H1 (cell line): ENCODE data around the gene DNAJC17. TPM values are rescaled to one million over a fixed set of nuclear protein-coding genes. Genes with fewer than 3 reads are reported as not detected.

Source experiments
- CTCF ChIA-PET: fragments of 300-600 bp; sonication (Branson Sonifier 250); formaldehyde crosslinking; loops from one replicate; lab custom pipeline; 2021; ENCODE audit not compliant: partially characterized antibody; lab: Charles Lee
- POLR2A ChIA-PET: fragments of 300-600 bp; sonication (Branson Sonifier 250); formaldehyde crosslinking; loops from one replicate; lab custom pipeline; 2021; ENCODE audit warnings: inconsistent platforms; ENCODE audit not compliant: partially characterized antibody; lab: Charles Lee
- DNase-seq, 2 experiments: peaks; one replicate each; pipeline versions ENCODE4 v3.0.0 to v3.0.0-alpha.2; 2010 to 2022; ENCODE audit warnings: low spot score in 2 of 2, low read depth in 1 of 2, mixed read lengths in 1 of 2
- FAIRE-seq: peaks from 2 replicates; lab custom pipeline; 2011; peaks lifted over from hg19 to GRCh38; lab: Jason Lieb, UNC
- H2AFZ ChIP-seq: 2 replicates; pipeline ENCODE4 v1.8.1; 2012; ENCODE audit warnings: low read length, inconsistent platforms
- H2AK5ac ChIP-seq: 2 replicates; pipeline ENCODE4 v1.6.1; 2013; ENCODE audit warnings: low read depth, low read length
- H2BK120ac ChIP-seq: replicated peaks from 2 replicates; pipeline ENCODE3; 2013; ENCODE audit warnings: low read depth, low read length, inconsistent platforms
- H2BK12ac ChIP-seq: 2 replicates; pipeline ENCODE4 v1.6.1; 2013; ENCODE audit warnings: low read depth, low read length
- H2BK15ac ChIP-seq: 2 replicates; pipeline ENCODE4 v1.6.1; 2013; ENCODE audit warnings: low read length
- H2BK20ac ChIP-seq: 2 replicates; pipeline ENCODE4 v1.6.1; 2013; ENCODE audit warnings: low read length
- H2BK5ac ChIP-seq: 2 replicates; pipeline ENCODE4 v1.6.1; 2013; ENCODE audit warnings: low read depth, low read length
- H3K14ac ChIP-seq: 2 replicates; pipeline ENCODE4 v1.6.1; 2013; ENCODE audit warnings: inconsistent platforms; ENCODE audit not compliant: insufficient read length
- H3K18ac ChIP-seq: 2 replicates; pipeline ENCODE4 v1.6.1; 2013; ENCODE audit warnings: low read length; ENCODE audit errors: extremely low read depth
- H3K23ac ChIP-seq: 2 replicates; pipeline ENCODE4 v1.6.1; 2013; ENCODE audit warnings: inconsistent platforms; ENCODE audit not compliant: insufficient read length
- H3K23me2 ChIP-seq: 2 replicates; pipeline ENCODE4 v1.6.1; 2013; ENCODE audit warnings: low read depth, low read length
- H3K27ac ChIP-seq: 2 replicates; pipeline ENCODE4 v1.6.1; 2011; ENCODE audit warnings: low read depth, low read length, inconsistent platforms
- H3K27me3 ChIP-seq, 4 experiments: replicated peaks in 1 of 4; 1 replicate in 1 of 4; 2 replicates in 3 of 4; pipeline versions ENCODE4 v1.6.1 to v1.8.1; 2011 to 2013; ENCODE audit warnings: low read length in 3 of 4, mild to moderate bottlenecking in 3 of 4, inconsistent platforms in 2 of 4, mixed read lengths in 2 of 4, moderate library complexity in 1 of 4; ENCODE audit not compliant: control insufficient read depth in 3 of 4, insufficient read depth in 3 of 4; ENCODE audit errors: extremely low read depth in 1 of 4
- H3K36me3 ChIP-seq, 4 experiments: 2 replicates each; pipeline versions ENCODE4 v1.6.1 to v1.8.1; 2011 to 2013; ENCODE audit warnings: mild to moderate bottlenecking in 4 of 4, low read length in 3 of 4, moderate library complexity in 2 of 4, control low read depth in 1 of 4, inconsistent platforms in 1 of 4; ENCODE audit not compliant: insufficient read depth in 4 of 4, control insufficient read depth in 2 of 4
- H3K4ac ChIP-seq: replicated peaks from 2 replicates; pipeline ENCODE3; 2013; ENCODE audit warnings: low read length, low read depth, mixed read lengths, inconsistent platforms; ENCODE audit not compliant: insufficient read length
- H3K4me1 ChIP-seq, 4 experiments: replicated peaks in 1 of 4; 1 replicate in 1 of 4; 2 replicates in 3 of 4; pipeline versions ENCODE4 v1.6.1 to v1.8.1; 2011 to 2013; ENCODE audit warnings: low read length in 3 of 4, inconsistent platforms in 2 of 4, mixed read lengths in 1 of 4; ENCODE audit not compliant: insufficient read depth in 4 of 4, control insufficient read depth in 3 of 4
- H3K4me2 ChIP-seq, 2 experiments: 2 replicates each; pipeline versions ENCODE4 v1.6.1 to v1.8.1; 2011 to 2013; ENCODE audit warnings: low read depth in 2 of 2, low read length in 2 of 2, control low read depth in 1 of 2, inconsistent platforms in 1 of 2, mild to moderate bottlenecking in 1 of 2; ENCODE audit not compliant: insufficient read depth in 1 of 2
- H3K4me3 ChIP-seq, 4 experiments: fragments of 200-600, 300-600 bp in 1 of 4; sonication (generic), shearing (Covaris generic), sonication (Bioruptor Twin) in 1 of 4; 2 replicates each; pipeline versions ENCODE4 v1.5.1 to v1.8.1; 2011 to 2016; ENCODE audit warnings: low read length in 4 of 4, low read depth in 3 of 4, control low read depth in 2 of 4, inconsistent platforms in 2 of 4, mild to moderate bottlenecking in 2 of 4, mixed read lengths in 1 of 4, moderate library complexity in 1 of 4; ENCODE audit not compliant: insufficient read depth in 2 of 4; ENCODE audit errors: extremely low read depth in 1 of 4
- H3K56ac ChIP-seq: replicated peaks from 2 replicates; pipeline ENCODE3; 2013; ENCODE audit warnings: low read depth, mild to moderate bottlenecking, mixed read lengths, low read length, inconsistent platforms; ENCODE audit not compliant: insufficient read length
- H3K79me1 ChIP-seq: 2 replicates; pipeline ENCODE4 v1.6.1; 2013; ENCODE audit warnings: low read depth, low read length, control low read depth
- H3K79me2 ChIP-seq, 2 experiments: 2 replicates each; pipeline versions ENCODE4 v1.6.1 to v1.8.1; 2012 to 2013; ENCODE audit warnings: low read length in 2 of 2, mild to moderate bottlenecking in 2 of 2, inconsistent platforms in 1 of 2; ENCODE audit not compliant: insufficient read depth in 2 of 2, control insufficient read depth in 1 of 2
- H3K9ac ChIP-seq, 4 experiments: replicated peaks in 1 of 4; 1 replicate in 1 of 4; 2 replicates in 3 of 4; pipeline versions ENCODE4 v1.6.1 to v1.8.1; 2011 to 2013; ENCODE audit warnings: low read depth in 3 of 4, low read length in 3 of 4, control low read depth in 2 of 4, mild to moderate bottlenecking in 2 of 4, moderate library complexity in 2 of 4, inconsistent platforms in 1 of 4; ENCODE audit errors: extremely low read depth in 1 of 4
- H3K9me3 ChIP-seq, 2 experiments: 2 replicates each; pipeline versions ENCODE4 v1.6.1 to v1.8.1; 2012 to 2013; ENCODE audit warnings: mild to moderate bottlenecking in 2 of 2, moderate library complexity in 2 of 2, control low read depth in 1 of 2, inconsistent platforms in 1 of 2, low read depth in 1 of 2, low read length in 1 of 2, mixed read lengths in 1 of 2; ENCODE audit not compliant: insufficient read depth in 2 of 2
- H4K20me1 ChIP-seq, 2 experiments: replicated peaks in 1 of 2; 2 replicates each; pipeline versions ENCODE3 to v1.8.1; 2011 to 2013; ENCODE audit warnings: inconsistent platforms in 2 of 2, low read length in 2 of 2, mild to moderate bottlenecking in 1 of 2; ENCODE audit not compliant: insufficient read depth in 2 of 2, control insufficient read depth in 1 of 2
- H4K5ac ChIP-seq: 2 replicates; pipeline ENCODE4 v1.6.1; 2013; ENCODE audit warnings: low read length, low read depth, mixed read lengths, inconsistent platforms; ENCODE audit not compliant: insufficient read length
- H4K8ac ChIP-seq: 2 replicates; pipeline ENCODE4 v1.8.0; 2013; ENCODE audit warnings: mild to moderate bottlenecking, moderate library complexity, low read length, inconsistent platforms; ENCODE audit not compliant: insufficient read depth; ENCODE audit errors: extremely low read depth
- H4K91ac ChIP-seq: replicated peaks from 2 replicates; pipeline ENCODE3; 2013; ENCODE audit warnings: low read length, mixed read lengths, inconsistent platforms; ENCODE audit not compliant: insufficient read length
- CEBPB ChIP-seq: IDR thresholded peaks from 2 replicates; pipeline ENCODE4 v1.6.1; 2012; ENCODE audit warnings: low read depth, low read length
- CHD1 ChIP-seq: IDR thresholded peaks from 2 replicates; pipeline ENCODE4 v1.6.1; 2012; ENCODE audit warnings: low read depth, low read length, improper control_type of control experiment
- CHD2 ChIP-seq: IDR thresholded peaks from 2 replicates; pipeline ENCODE4 v1.6.1; 2012; ENCODE audit warnings: low read length, improper control_type of control experiment
- CTBP2 ChIP-seq: IDR thresholded peaks from 2 replicates; pipeline ENCODE4 v1.7.0; 2011; ENCODE audit warnings: borderline replicate concordance, mild to moderate bottlenecking, moderate library complexity, mixed read lengths, low read length; ENCODE audit not compliant: insufficient read depth, insufficient read length
- NANOG ChIP-seq: IDR thresholded peaks from 2 replicates; pipeline ENCODE4 v1.6.1; 2011; ENCODE audit warnings: low read length, low read depth, mild to moderate bottlenecking, inconsistent platforms; ENCODE audit not compliant: insufficient read depth, poor library complexity, severe bottlenecking
- POLR2AphosphoS5 ChIP-seq: IDR thresholded peaks from 2 replicates; pipeline ENCODE4 v1.6.1; 2011; ENCODE audit warnings: low read depth, low read length
- RNF2 ChIP-seq: fragments of 200-900, 300-1000 bp; sonication (generic); IDR thresholded peaks from 2 replicates; pipeline ENCODE4 v1.7.1; 2016; ENCODE audit warnings: borderline replicate concordance, low read depth, mild to moderate bottlenecking, antibody characterized with exemption, low read length; ENCODE audit not compliant: poor library complexity, severe bottlenecking; ENCODE audit errors: missing control alignments
- SIX5 ChIP-seq: IDR thresholded peaks from 2 replicates; pipeline ENCODE4 v1.6.1; 2011; ENCODE audit warnings: mild to moderate bottlenecking, low read depth, low read length
- SP1 ChIP-seq: IDR thresholded peaks from 2 replicates; pipeline ENCODE4 v1.6.1; 2011; ENCODE audit warnings: low read depth, low read length
- SRF ChIP-seq: IDR thresholded peaks from 2 replicates; pipeline ENCODE4 v1.6.1; 2011; ENCODE audit warnings: mild to moderate bottlenecking, low read depth, low read length, moderate library complexity
- TAF1 ChIP-seq: IDR thresholded peaks from 2 replicates; pipeline ENCODE4 v1.6.1; 2011; ENCODE audit warnings: mild to moderate bottlenecking, low read depth, low read length
- WGBS, 2 experiments: shearing (Covaris generic) in 1 of 2; methylation state at CpG; one replicate each; pipeline versions ENCODE4 v1.1.6 to v1.1.7; 2013 to 2015; ENCODE audit warnings: low lambda C conversion rate in 2 of 2, mixed read lengths in 2 of 2, inconsistent platforms in 1 of 2, low coverage in 1 of 2, missing lambda C conversion rate in 1 of 2; ENCODE audit not compliant: insufficient replicate concordance in 2 of 2, insufficient coverage in 1 of 2, insufficient read length in 1 of 2; ENCODE audit errors: extremely low coverage in 1 of 2, missing lambda C conversion rate in 1 of 2; 5-methylcytosine and 5-hydroxymethylcytosine counted together
- polyA plus RNA-seq, 7 experiments: library from polyadenylated mRNA; depleted of rRNA in 3 of 7; stranded (reverse) in 5 of 7; unstranded in 2 of 7; fragments of >200 nt in 5 of 7; fragments of 200-250 nt in 2 of 7; gene quantifications; 1 replicate in 5 of 7; 2 replicates in 1 of 7; 4 replicates in 1 of 7; pipeline versions ENCODE4 v1.2.1 to v1.2.3, GENCODE V29; 2011 to 2013; ENCODE audit warnings: missing spikeins in 2 of 7, mixed read lengths in 2 of 7
- total RNA-seq: library from RNA; stranded (reverse); fragmentation: NEBNext Ultra II Directional; extraction: Animal tissue kit (Norgen Biotek cat#: 25700); gene quantifications from 2 replicates; pipeline ENCODE4 v1.2.1, GENCODE V29; 2021

Gene DNAJC17
- total and polyA plus RNA-seq, 2 of the 8 experiments (the other 6 are each of a cell fraction or from before 2014, with no cell fraction given): 39.5 to 45.4 TPM

GRCh38 chr15:40843885-40844695 is 36.8 kb upstream of the DNAJC17 start, which contains the start of gene SPINT1:
SPINT1 (plus strand) TSS chr15:40844048; CDS start chr15:40844555, 507 bp downstream.
- Histone ChIP-seq H3K27ac (peak within 1 kb of the TSS; percentile 82), H4K5ac (peak within 1 kb of the TSS; percentile 81), H2BK12ac (peak within 1 kb of the TSS; percentile 39), H2AFZ (peak within 1 kb of the TSS; percentile 56; the same call in 1 of the 2 replicates), H3K23ac (no peak within 1 kb of the TSS), H2BK5ac (peak within 1 kb of the TSS; percentile 88; the same call in 1 of the 2 replicates), H3K27me3 (peaks cover 0 to 2% (median 0%) of the 10 kb centered on the region in 4 experiments; a peak in 1 of 7 replicates), H3K79me1 (peaks cover 24% of the 10 kb centered on the region), H3K9ac (peak within 1 kb of the TSS; percentile 67 to 93 (median 80)), H3K4me1 (peaks cover 0 to 26% (median 15%) of the 10 kb centered on the region in 4 experiments; a peak in 6 of 7 replicates), H3K56ac (peak within 1 kb of the TSS; percentile 71), H2BK20ac (no peak within 1 kb of the TSS), H4K91ac (peak within 1 kb of the TSS; percentile 97), H3K23me2 (peaks cover 13% of the 10 kb centered on the region), H3K9me3 (no peaks in the 10 kb centered on the region), H3K18ac (peak within 1 kb of the TSS; percentile 93), H4K8ac (peak within 1 kb of the TSS; percentile 97), H3K4me3 (peak within 1 kb of the TSS; percentile 65 to 88 (median 76)), H2BK15ac (0 out of 2 replicates have a peak within 1 kb of the TSS, but pooled peaks have one; percentile 61), H3K79me2 (peaks cover 0 to 42% of the 10 kb centered on the region in 2 experiments; a peak in 3 of 4 replicates), H4K20me1 (peaks cover 5 to 18% of the 10 kb centered on the region in 2 experiments), H2BK120ac (no peak within 1 kb of the TSS), H3K4me2 (peak within 1 kb of the TSS; percentile 85 to 96), H3K14ac (no peak within 1 kb of the TSS), H3K36me3 (peaks cover 0 to 7% (median under 1%) of the 10 kb centered on the region in 4 experiments; a peak in 4 of 8 replicates), H3K4ac (peak within 1 kb of the TSS; percentile 91), H2AK5ac (no peak within 1 kb of the TSS)
- ChIA-PET POLR2A (interaction anchor here (0.7 to 3.1 kb wide), 34 partner anchors 10 to 405 kb away, joined by 3 to 37 read pairs (median 5); partner anchors contain the start of genes CHAC1, DNAJC17, GCHFR and PPP1R14D), CTCF (interaction anchor here (0.9 to 14.5 kb wide), 13 partner anchors 11 to 165 kb away, joined by 3 to 157 read pairs (median 5); no protein-coding TSS in a partner anchor)
- whole genome bisulfite sequencing, 2 experiments: 2% methylated on average over 38 of the region's 89 CpGs; no CpG with 5 or more reads in 1 of the 2 experiments
- DNase-seq (peak in 1 of 2 experiments; percentile 79), FAIRE-seq (no peak)
- TF ChIP-seq TAF1: peak; percentile 72
- peak; percentile 70 for TF ChIP-seq POLR2AphosphoS5
- no peak for TF ChIP-seq NANOG
- no peak for TF ChIP-seq CEBPB
- no peak for TF ChIP-seq CTBP2
- TF ChIP-seq SIX5: no peak
- no peak for TF ChIP-seq CHD2
- no peak for TF ChIP-seq SRF
- no peak for TF ChIP-seq CHD1
- no peak for TF ChIP-seq SP1
- no peak for TF ChIP-seq RNF2
